Heart left ventricle (tissue), 16 donors: Measurements from ENCODE around the gene SLC4A2. TPM values are rescaled to one million over a fixed set of nuclear protein-coding genes. Genes with fewer than 3 reads are reported as not detected.

Experiments
- ATAC-seq, 4 donors: fragments of 200-7000 bp; cut with Tn5 transposase; one replicate each; pipeline ENCODE4 v1.9.1; 2020 to 2022; ENCODE audit warnings: moderate library complexity in 4 of 4, mild to moderate bottlenecking in 3 of 4, moderate number of reproducible peaks in 1 of 4
- DNase-seq, 5 donors: peaks; one replicate each; pipeline ENCODE4 v3.0.0-alpha.2; 2020
- H3K27ac ChIP-seq, 12 donors: fragments of 200-600 bp; sonication (generic) in 4 of 12; one replicate each; pipeline versions ENCODE4 v1.5.0 to v1.8.0; 2016 to 2022; ENCODE audit warnings: mild to moderate bottlenecking in 2 of 12
- H3K27me3 ChIP-seq, 9 donors: fragments of 200-600 bp; sonication (generic) in 2 of 9; one replicate each; pipeline versions ENCODE4 v1.5.1 to v1.8.0; 2016 to 2022; ENCODE audit warnings: mild to moderate bottlenecking in 3 of 9
- H3K36me3 ChIP-seq, 9 donors: fragments of 200-600 bp; sonication (generic) in 2 of 9; one replicate each; pipeline versions ENCODE4 v1.5.0 to v1.8.0; 2018 to 2022; ENCODE audit warnings: mild to moderate bottlenecking in 2 of 9
- H3K4me1 ChIP-seq, 12 donors: fragments of 200-600 bp; sonication (generic) in 4 of 12; one replicate each; pipeline versions ENCODE4 v1.5.0 to v1.8.0; 2016 to 2022; ENCODE audit warnings: mild to moderate bottlenecking in 3 of 12
- H3K4me3 ChIP-seq, 12 donors: fragments of 200-600 bp; sonication (generic) in 4 of 12; one replicate each; pipeline versions ENCODE4 v1.5.0 to v1.8.0; 2017 to 2022; ENCODE audit warnings: mild to moderate bottlenecking in 9 of 12, moderate library complexity in 4 of 12
- H3K9me3 ChIP-seq, 12 donors: fragments of 200-600 bp; sonication (generic) in 4 of 12; one replicate each; pipeline versions ENCODE4 v1.5.0 to v1.8.0; 2016 to 2022; ENCODE audit warnings: mild to moderate bottlenecking in 1 of 12
- CTCF ChIP-seq, 12 donors: fragments of 200-600 bp; sonication (generic) in 4 of 12; IDR thresholded peaks; one replicate each; pipeline versions ENCODE4 v1.5.0 to v1.8.0; 2018 to 2022; ENCODE audit warnings: antibody characterized with exemption in 12 of 12, mild to moderate bottlenecking in 5 of 12
- POLR2A ChIP-seq, 2 donors: fragments of 450-650 bp; IDR thresholded peaks; one replicate each; pipeline ENCODE4 v1.6.1; 2017; ENCODE audit warnings: antibody characterized with exemption in 2 of 2, mild to moderate bottlenecking in 2 of 2, moderate library complexity in 2 of 2
- WGBS, 4 donors: extraction: QIAGEN DNeasy Blood & Tissue Kit in 2 of 4; methylation state at CpG; one replicate each; pipeline versions ENCODE4 v1.1.5 to v1.1.7; 2013 to 2018; 5-methylcytosine and 5-hydroxymethylcytosine counted together
- intact Hi-C, 10 donors: fragments of 100-400 bp; cut with DNase I; formaldehyde crosslinking; loops; one replicate each; pipeline versions ENCODE4 v1.11.1 to v1.14.2; 2022
- polyA plus RNA-seq, 2 donors: library from polyadenylated mRNA; stranded (reverse); fragments of 200-250 nt; gene quantifications; one replicate each; pipeline ENCODE4 v1.2.3, GENCODE V29; 2013
- total RNA-seq, 9 donors: library from RNA; depleted of rRNA in 2 of 9; stranded (reverse); fragments of >200 nt in 2 of 9; fragmentation: NEBNext Ultra II Directional in 3 of 9; extraction: Animal tissue kit (Norgen Biotek cat#: 25700) in 3 of 9; gene quantifications; one replicate each; pipeline versions ENCODE4 v1.1.0 to v1.2.4, GENCODE V29; 2016 to 2023
- donor health status: ischemic (EF 13 %, LVEDD 7.1; RV severe dilation, severe dysfunction).
- donor health status: healthy with polysubstance abuse.
- donor health status: DM: no; HTN: yes; CAD: no.
- donor health status: DM: no; HTN: no; CAD: no.
- donor health status: ischemic (EF 25% LVEDD 6.9; RV normal size, moderate dysfunction).
- donor health status: ischemic (EF 25% LVEDD 5.7; RV mildly dilated, moderate dysfunction).
- donor health status: healthy.
- donor health status: DM: yes; HTN: yes; CAD: no.
- donor health status: ischemic (EF 35%, LVEDD 5.7; RV mildly dilated, moderate dysfunction).
- donor health status: nonischemic (EF 11% LVEDD 7.7; RV severe dilation, severe dysfunction).
- donor health status: DM: yes; HTN: yes; CAD: no.
- donor health status: PGD.
- donor health status: ischemic (EF 29% LVEDD 5.4; RV normal size, mild dysfunction).
- donor health status: nonischemic (EF 23%, LVEDD 6.1; RV moderate dilation, normal function).

Gene SLC4A2
- total and polyA plus RNA-seq, 11 donors, result 44.1 to 113 (median 68.3) TPM

- peaks cover 3 to 73% (median 61%) of the 10 kb centered on the region in 12 donors for H3K4me1 ChIP-seq
- intact Hi-C loops, result loop anchor here in 3 of 10 donors (1.0 to 2.0 kb wide), 3 partner anchors 23 to 59 kb away; partner anchors contain the start of genes ABCB8 (in 2 of the 3) and SLC4A2 (in 1 of the 3)
These were observed 28.0 kb downstream of the SLC4A2 start for GRCh38 chr7:151087245-151088018.

GRCh38 chr7:151088019-151088855 is 28.8 kb downstream of the SLC4A2 start:
- H3K4me3 ChIP-seq, result peak overlapping the region; percentile 60 to 96 (median 81)

More at GRCh38 chr7:151087245-151088018, 28.0 kb downstream of the SLC4A2 start:
- peak; percentile 67 to 82 (median 71) for DNase-seq
- TF ChIP-seq CTCF (IDR thresholded peaks at IDR 0.05), result peak; percentile 6 to 62 (median 33)
- TF ChIP-seq POLR2A (IDR thresholded peaks at IDR 0.05), result no peak
- Histone ChIP-seq H3K9me3 (no peaks in the 10 kb centered on the region), H3K36me3 (peaks cover 0 to 7% (median 0%) of the 10 kb centered on the region in 9 donors), H3K4me3 (peak overlapping the region; percentile 60 to 96 (median 81)), H3K27me3 (no peaks in the 10 kb centered on the region), H3K27ac (peak overlapping the region; percentile 66 to 95 (median 90))
- peak in 3 of 4 donors; percentile 22 to 61 (median 55) for ATAC-seq
- 1 to 2% (median 1%) methylated on average over 28 to 70 of the region's 70 CpGs for WGBS, 4 donors

GRCh38 chr7:151088856-151089699 is 29.7 kb downstream of the SLC4A2 start:
- H3K36me3 ChIP-seq, result peaks cover 0 to 7% (median 0%) of the 10 kb centered on the region in 9 donors
- peak; percentile 49 to 78 (median 53) for ATAC-seq
- TF ChIP-seq POLR2A (IDR thresholded peaks at IDR 0.05) (peak in 1 of 2 donors; percentile 27), CTCF (IDR thresholded peaks at IDR 0.05) (no peak)
- peak overlapping the region in 11 of 12 donors; percentile 11 to 96 (median 80) for H3K4me3 ChIP-seq
- intact Hi-C loops, result loop anchor here in 1 of 10 donors (2.0 kb wide), 1 partner anchor 60 kb away; the partner anchor contains the start of gene ABCB8
- H3K4me1 ChIP-seq, result peaks cover 0 to 67% (median 55%) of the 10 kb centered on the region in 12 donors
- peak overlapping the region; percentile 66 to 95 (median 90) for H3K27ac ChIP-seq
- 40 to 44% (median 42%) methylated on average over 29 to 30 of the region's 30 CpGs for WGBS, 4 donors
- H3K9me3 ChIP-seq, result no peaks in the 10 kb centered on the region
- H3K27me3 ChIP-seq, result no peaks in the 10 kb centered on the region
- peak; percentile 80 to 83 (median 81) for DNase-seq

More at GRCh38 chr7:151088019-151088855, 28.8 kb downstream of the SLC4A2 start:
- Histone ChIP-seq H3K27ac (peak overlapping the region; percentile 66 to 95 (median 90)), H3K27me3 (no peaks in the 10 kb centered on the region), H3K4me1 (peaks cover 0 to 73% (median 60%) of the 10 kb centered on the region in 12 donors), H3K9me3 (no peaks in the 10 kb centered on the region), H3K36me3 (peaks cover 0 to 7% (median 0%) of the 10 kb centered on the region in 9 donors)
- intact Hi-C loops, result loop anchor here in 1 of 10 donors (2.0 kb wide), 1 partner anchor 59 kb away; the partner anchor contains the start of gene ABCB8
- peak in 2 of 5 donors; percentile 55 to 63 for DNase-seq
- TF ChIP-seq CTCF (IDR thresholded peaks at IDR 0.05) (no peak), POLR2A (IDR thresholded peaks at IDR 0.05) (no peak)
- 42 to 61% (median 46%) methylated on average over 15 to 16 of the region's 16 CpGs for WGBS, 4 donors
- ATAC-seq, result peak in 1 of 4 donors; percentile 23
